Measurements from ENCODE around the gene HDAC11. TPM values are rescaled to one million over a fixed set of nuclear protein-coding genes. Genes with fewer than 3 reads are reported as not detected.

Gene HDAC11
- total and polyA plus RNA-seq, 10 of the 15 experiments (the other 5 are each of a cell fraction or from before 2014, with no cell fraction given), result 0.04 to 0.76 (median 0.22) TPM; not detected in 1

DNA sequence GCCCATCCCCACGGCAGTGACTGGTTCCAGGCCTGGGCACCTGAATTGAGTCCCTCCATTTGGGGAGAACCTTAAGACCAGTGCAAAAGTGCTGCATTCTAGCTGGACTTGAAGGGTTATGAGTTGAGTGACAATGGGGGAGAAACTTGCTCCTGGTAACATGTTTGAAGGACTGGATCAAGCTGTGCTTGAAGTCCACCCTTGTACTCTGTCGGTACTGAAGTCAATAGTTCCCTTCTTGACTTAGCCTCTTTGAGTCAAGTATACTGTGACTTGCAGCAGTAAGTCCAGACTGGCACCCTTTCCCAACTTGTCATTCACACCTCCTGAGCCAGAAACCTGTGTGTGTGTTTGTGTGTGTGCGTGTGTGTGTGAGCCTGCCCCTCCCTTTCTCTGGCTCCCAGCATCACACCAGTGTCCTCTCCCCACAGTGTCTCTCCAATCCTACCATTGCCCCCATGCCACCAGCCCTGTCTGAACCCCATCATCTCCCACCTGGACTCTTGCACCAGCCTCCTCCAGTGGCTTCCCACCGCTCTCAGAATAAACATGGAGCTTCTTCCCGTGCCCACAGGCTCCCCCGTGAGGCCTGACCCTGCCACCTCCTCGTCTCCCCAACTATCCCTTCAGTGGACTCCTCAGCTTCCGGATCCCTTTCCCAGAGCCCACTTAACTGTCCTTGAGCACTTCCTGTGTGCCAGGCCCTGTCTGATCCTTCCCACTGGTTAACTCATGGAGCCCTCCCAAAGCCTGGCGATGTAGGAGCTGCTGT is 58.6 kb downstream of the HDAC11 start:
- Histone ChIP-seq H3K9me3 (replicated peaks; ENCODE audit: control insufficient read depth, insufficient read depth, low read length) (no peaks in the 10 kb centered on the region; the same call in 1 of the 3 replicates), H3K27me3 (replicated peaks in 1 of 2; ENCODE audit: control insufficient read depth in 2 of 2, insufficient read depth in 2 of 2, low read length in 1 of 2) (peaks cover 0 to 4% of the 10 kb centered on the region in 2 experiments; a peak in 1 of 4 replicates), H3K9ac (ENCODE audit: control insufficient read depth, insufficient read depth, low read length) (no peak overlapping the region), H3K27ac (ENCODE audit: control insufficient read depth, insufficient read depth) (no peak overlapping the region), H3K4me1 (ENCODE audit: control insufficient read depth, insufficient read depth, low read length) (no peaks in the 10 kb centered on the region), H4K20me1 (ENCODE audit: control insufficient read depth, insufficient read depth) (no peaks in the 10 kb centered on the region), H3K79me2 (ENCODE audit: control insufficient read depth, insufficient read depth, low read length) (no peaks in the 10 kb centered on the region), H3K36me3 (ENCODE audit: control insufficient read depth in 2 of 2, insufficient read depth in 2 of 2, low read length in 1 of 2) (no peaks in the 10 kb centered on the region), H3K4me2 (ENCODE audit: control insufficient read depth, insufficient read depth) (no peak overlapping the region), H3K4me3 (no peak overlapping the region), H2AFZ (ENCODE audit: control insufficient read depth, low read depth, low read length) (no peak overlapping the region)
- ChIA-PET POLR2A (no interaction called here), CTCF (interaction anchor here (1.0 kb wide), 1 partner anchor 110 kb away, joined by 6 read pairs; no protein-coding TSS in a partner anchor), RAD21 (ENCODE audit: unreplicated experiment) (no interaction called here), SMC1A (ENCODE audit: uncharacterized antibody, unreplicated experiment) (no interaction called here)
- in situ Hi-C loops (cut with MboI), result no loop called here
- FAIRE-seq, result no peak
- no TSS peak for BruUV-seq (replicated peaks)
- intact Hi-C loops (cut with micrococcal nuclease; ENCODE audit: unreplicated experiment), result no loop called here
- ATAC-seq, result no peak
- no peak for TF ChIP-seq GABPA (IDR thresholded peaks at IDR 0.05; ENCODE audit: low read depth)
- TF ChIP-seq, protein P1, sequence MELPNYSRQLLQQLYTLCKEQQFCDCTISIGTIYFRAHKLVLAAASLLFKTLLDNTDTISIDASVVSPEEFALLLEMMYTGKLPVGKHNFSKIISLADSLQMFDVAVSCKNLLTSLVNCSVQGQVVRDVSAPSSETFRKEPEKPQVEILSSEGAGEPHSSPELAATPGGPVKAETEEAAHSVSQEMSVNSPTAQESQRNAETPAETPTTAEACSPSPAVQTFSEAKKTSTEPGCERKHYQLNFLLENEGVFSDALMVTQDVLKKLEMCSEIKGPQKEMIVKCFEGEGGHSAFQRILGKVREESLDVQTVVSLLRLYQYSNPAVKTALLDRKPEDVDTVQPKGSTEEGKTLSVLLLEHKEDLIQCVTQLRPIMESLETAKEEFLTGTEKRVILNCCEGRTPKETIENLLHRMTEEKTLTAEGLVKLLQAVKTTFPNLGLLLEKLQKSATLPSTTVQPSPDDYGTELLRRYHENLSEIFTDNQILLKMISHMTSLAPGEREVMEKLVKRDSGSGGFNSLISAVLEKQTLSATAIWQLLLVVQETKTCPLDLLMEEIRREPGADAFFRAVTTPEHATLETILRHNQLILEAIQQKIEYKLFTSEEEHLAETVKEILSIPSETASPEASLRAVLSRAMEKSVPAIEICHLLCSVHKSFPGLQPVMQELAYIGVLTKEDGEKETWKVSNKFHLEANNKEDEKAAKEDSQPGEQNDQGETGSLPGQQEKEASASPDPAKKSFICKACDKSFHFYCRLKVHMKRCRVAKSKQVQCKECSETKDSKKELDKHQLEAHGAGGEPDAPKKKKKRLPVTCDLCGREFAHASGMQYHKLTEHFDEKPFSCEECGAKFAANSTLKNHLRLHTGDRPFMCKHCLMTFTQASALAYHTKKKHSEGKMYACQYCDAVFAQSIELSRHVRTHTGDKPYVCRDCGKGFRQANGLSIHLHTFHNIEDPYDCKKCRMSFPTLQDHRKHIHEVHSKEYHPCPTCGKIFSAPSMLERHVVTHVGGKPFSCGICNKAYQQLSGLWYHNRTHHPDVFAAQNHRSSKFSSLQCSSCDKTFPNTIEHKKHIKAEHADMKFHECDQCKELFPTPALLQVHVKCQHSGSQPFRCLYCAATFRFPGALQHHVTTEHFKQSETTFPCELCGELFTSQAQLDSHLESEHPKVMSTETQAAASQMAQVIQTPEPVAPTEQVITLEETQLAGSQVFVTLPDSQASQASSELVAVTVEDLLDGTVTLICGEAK (IDR thresholded peaks at IDR 0.05; ENCODE audit: borderline replicate concordance), result no peak
- TF ChIP-seq PBX3 (IDR thresholded peaks at IDR 0.05; ENCODE audit: insufficient replicate concordance, low read depth, low read length), result no peak
- no peak for TF ChIP-seq BHLHE40 (IDR thresholded peaks at IDR 0.05; ENCODE audit: borderline replicate concordance in 1 of 2, low read depth in 2 of 2, low read length in 1 of 2)
- TF ChIP-seq MYB (IDR thresholded peaks at IDR 0.05; ENCODE audit: borderline replicate concordance, low read depth, low read length), result no peak
- DNase-seq (ENCODE audit: low read depth, low spot score), result no peak
- 32% methylated on average over 9 of the region's 9 CpGs for WGBS (ENCODE audit: insufficient coverage, insufficient replicate concordance, low lambda C conversion rate, missing lambda C conversion rate)
